Psoas muscle (tissue), 8 donors: ENCODE data around the gene QKI. TPM values are rescaled to one million over a fixed set of nuclear protein-coding genes. Genes with fewer than 3 reads are reported as not detected.

Experiments
- ATAC-seq, 4 donors: fragments of 200-7000 bp; cut with Tn5 transposase; one replicate each; pipeline ENCODE4 v1.9.1; 2020; ENCODE audit warnings: moderate library complexity in 3 of 4, mild to moderate bottlenecking in 2 of 4
- DNase-seq, 2 donors: peaks; one replicate each; pipeline ENCODE4 v3.0.0-alpha.2; 2020
- H3K27ac ChIP-seq: fragments of 200-600 bp; one replicate; pipeline ENCODE4 v1.8.0; 2022
- H3K27me3 ChIP-seq, 3 donors: fragments of 200-600 bp in 1 of 3; one replicate each; pipeline versions ENCODE4 v1.6.1 to v1.8.0; 2013 to 2022; ENCODE audit warnings: low read length in 2 of 3, mild to moderate bottlenecking in 2 of 3, moderate library complexity in 1 of 3; ENCODE audit not compliant: insufficient read depth in 3 of 3
- H3K36me3 ChIP-seq, 2 donors: fragments of 200-600 bp in 1 of 2; one replicate each; pipeline versions ENCODE4 v1.6.1 to v1.8.0; 2013 to 2022; ENCODE audit warnings: low read depth in 1 of 2, mild to moderate bottlenecking in 1 of 2, moderate library complexity in 1 of 2; ENCODE audit not compliant: insufficient read depth in 1 of 2
- H3K4me1 ChIP-seq: fragments of 200-600 bp; one replicate; pipeline ENCODE4 v1.8.0; 2022
- H3K4me3 ChIP-seq: fragments of 200-600 bp; one replicate; pipeline ENCODE4 v1.8.0; 2022; ENCODE audit warnings: mild to moderate bottlenecking
- H3K9me3 ChIP-seq: fragments of 200-600 bp; one replicate; pipeline ENCODE4 v1.8.0; 2022
- WGBS, 3 donors: extraction: QIAGEN DNeasy Blood & Tissue Kit; methylation state at CpG; one replicate each; pipeline versions ENCODE4 v1.1.6 to v1.1.7; 2013; 5-methylcytosine and 5-hydroxymethylcytosine counted together
- intact Hi-C, 2 donors: fragments of 100-400 bp; cut with DNase I; formaldehyde crosslinking; loops; one replicate each; pipeline versions ENCODE4 v1.11.0 to v1.14.2; 2022
- polyA plus RNA-seq, 3 donors: library from polyadenylated mRNA; stranded (reverse); fragments of 200-250 nt; gene quantifications; one replicate each; pipeline ENCODE4 v1.2.3, GENCODE V29; 2013
- total RNA-seq, 4 donors: library from RNA; stranded (reverse); fragmentation: NEBNext Ultra II Directional in 2 of 4; extraction: Animal tissue kit (Norgen Biotek cat#: 25700) in 2 of 4; gene quantifications; one replicate each; pipeline versions ENCODE4 v1.2.1 to v1.2.4, GENCODE V29; 2021 to 2023
- TF ChIP-seq, protein P1 (sequence below): fragments of 200-600 bp; IDR thresholded peaks from one replicate; pipeline ENCODE4 v1.8.0; 2022; ENCODE audit warnings: antibody characterized with exemption
- donor health status: healthy with polysubstance abuse.
- donor health status: DM: no; HTN: no; CAD: no; lungs with moderate emphysema.
- donor health status: Bipolar disorder and iron deficiency.
- donor health status: healthy.
- donor health status: DM: yes; HTN: yes; CAD: no.
- donor health status: DM: no; HTN: no; CAD: no.
- donor health status: DM: no; HTN: no; CAD: no.
- donor health status: DM: yes; HTN: yes; CAD: no.

QKI gene
- total and polyA plus RNA-seq, 7 donors, result 62.0 to 421 (median 275) TPM

DNA sequence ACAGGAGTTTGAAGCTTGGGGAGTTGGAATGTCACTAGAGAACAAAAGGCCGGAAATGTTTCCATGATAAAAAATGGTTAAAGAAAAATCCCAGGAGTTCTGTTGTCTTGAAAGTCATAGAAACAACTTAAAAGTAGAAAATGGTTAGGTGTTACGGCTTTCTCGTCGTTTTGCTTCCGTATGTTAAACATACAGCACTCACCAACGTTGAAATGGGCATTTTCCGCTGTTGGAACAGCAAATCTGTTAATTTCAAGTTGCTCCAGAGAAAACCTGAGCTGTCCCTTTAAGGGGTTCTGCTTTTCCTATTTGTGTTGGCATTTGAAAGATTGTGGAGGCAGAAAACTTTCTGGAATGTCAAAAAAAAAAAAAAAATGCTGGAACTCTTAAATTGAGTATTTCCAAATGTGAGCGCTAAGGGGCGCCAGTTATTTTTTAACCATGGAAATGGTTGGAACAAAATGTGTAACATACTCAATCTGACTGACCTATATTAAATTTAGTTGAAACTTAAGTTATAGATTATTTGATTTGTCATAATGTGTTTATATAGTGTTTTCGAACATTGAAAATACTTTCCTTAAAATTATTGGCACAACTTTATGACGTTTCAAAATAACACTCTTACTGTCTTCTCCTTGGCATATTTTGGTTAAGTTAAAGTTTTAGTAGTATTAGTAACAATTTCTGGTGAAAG lies 2.2 kb downstream of the QKI start:
- Histone ChIP-seq H3K27me3 (no peaks in the 10 kb centered on the region), H3K4me1 (peaks cover 28% of the 10 kb centered on the region), H3K9me3 (no peaks in the 10 kb centered on the region), H3K27ac (peak overlapping the region; percentile 99), H3K4me3 (peak overlapping the region; percentile 93), H3K36me3 (no peaks in the 10 kb centered on the region)
- WGBS, 3 donors, result 0 to 1% (median 1%) methylated on average over 11 of the region's 11 CpGs
- TF ChIP-seq, protein P1, sequence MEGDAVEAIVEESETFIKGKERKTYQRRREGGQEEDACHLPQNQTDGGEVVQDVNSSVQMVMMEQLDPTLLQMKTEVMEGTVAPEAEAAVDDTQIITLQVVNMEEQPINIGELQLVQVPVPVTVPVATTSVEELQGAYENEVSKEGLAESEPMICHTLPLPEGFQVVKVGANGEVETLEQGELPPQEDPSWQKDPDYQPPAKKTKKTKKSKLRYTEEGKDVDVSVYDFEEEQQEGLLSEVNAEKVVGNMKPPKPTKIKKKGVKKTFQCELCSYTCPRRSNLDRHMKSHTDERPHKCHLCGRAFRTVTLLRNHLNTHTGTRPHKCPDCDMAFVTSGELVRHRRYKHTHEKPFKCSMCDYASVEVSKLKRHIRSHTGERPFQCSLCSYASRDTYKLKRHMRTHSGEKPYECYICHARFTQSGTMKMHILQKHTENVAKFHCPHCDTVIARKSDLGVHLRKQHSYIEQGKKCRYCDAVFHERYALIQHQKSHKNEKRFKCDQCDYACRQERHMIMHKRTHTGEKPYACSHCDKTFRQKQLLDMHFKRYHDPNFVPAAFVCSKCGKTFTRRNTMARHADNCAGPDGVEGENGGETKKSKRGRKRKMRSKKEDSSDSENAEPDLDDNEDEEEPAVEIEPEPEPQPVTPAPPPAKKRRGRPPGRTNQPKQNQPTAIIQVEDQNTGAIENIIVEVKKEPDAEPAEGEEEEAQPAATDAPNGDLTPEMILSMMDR, result peak; percentile 67
- DNase-seq (no peak), ATAC-seq (peak in 1 of 4 donors; percentile 8)
- intact Hi-C loops, result loop anchor here (1.0 to 5.0 kb wide), 4 partner anchors 236 to 693 kb away; no protein-coding TSS in a partner anchor

DNA sequence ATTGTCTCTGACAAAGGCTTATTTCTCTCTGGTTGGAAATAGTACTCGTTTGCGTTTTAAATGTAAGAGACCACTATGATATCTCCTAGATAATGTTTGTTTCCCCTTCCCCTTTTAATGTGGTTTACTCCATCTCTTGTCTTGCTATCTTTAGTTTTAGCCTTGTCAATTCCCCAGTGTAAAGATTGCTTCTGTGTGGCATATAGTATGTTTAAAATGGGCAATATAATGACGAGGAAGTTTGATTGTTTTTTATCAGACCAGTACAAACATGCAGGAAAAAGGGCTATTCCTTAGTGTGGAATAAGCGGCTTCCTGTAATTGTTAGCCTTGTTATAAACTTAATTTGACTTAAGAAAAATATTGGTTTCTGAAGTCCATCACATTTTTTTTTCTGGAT lies 3.1 kb downstream of the QKI start:
- no peaks in the 10 kb centered on the region for H3K36me3 ChIP-seq

DNA sequence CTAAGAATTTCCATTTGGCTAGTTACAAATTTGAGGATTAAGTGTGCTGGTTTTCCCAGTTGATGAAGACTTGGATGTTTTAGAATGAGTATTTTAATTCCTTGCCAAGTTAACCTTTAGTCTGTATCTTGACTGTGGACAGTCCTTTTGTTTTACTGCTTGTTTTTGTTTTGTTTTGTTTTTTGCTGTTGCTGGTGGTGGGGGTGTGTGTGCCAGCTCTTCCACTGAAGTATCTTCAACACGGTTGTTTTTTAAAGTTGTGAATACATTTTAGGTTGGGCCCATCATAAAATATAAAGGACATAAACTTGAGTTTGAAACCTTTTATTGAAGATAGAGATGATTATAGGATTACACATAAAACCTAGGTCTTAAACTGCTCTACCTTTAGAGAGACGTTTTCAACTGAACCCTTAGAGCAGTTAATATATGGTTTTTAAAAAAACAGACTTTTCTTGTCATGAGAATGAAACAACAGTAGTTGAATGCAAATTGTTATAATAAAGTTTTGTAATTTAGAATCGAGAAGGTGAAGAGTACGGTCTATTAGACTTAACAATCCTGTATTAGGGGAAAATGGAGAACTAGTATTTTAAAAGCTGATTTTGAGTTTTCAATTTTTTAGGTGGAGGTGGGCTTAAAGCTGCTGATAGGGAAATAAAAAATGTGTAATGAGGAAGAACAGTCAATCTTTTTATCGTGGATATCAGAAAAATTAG lies 4.0 kb downstream of the QKI start:
- no peak for DNase-seq
- Histone ChIP-seq H3K4me3 (peak overlapping the region; percentile 93), H3K9me3 (no peaks in the 10 kb centered on the region), H3K27me3 (no peaks in the 10 kb centered on the region), H3K4me1 (peaks cover 45% of the 10 kb centered on the region), H3K36me3 (no peaks in the 10 kb centered on the region), H3K27ac (peak overlapping the region; percentile 99)
- intact Hi-C loops, result loop anchor here in 1 of 2 donors (5.0 kb wide), 1 partner anchor 679 kb away; no protein-coding TSS in a partner anchor
- TF ChIP-seq, protein P1, result no peak
- 4 to 8% (median 5%) methylated on average over 5 of the region's 5 CpGs for WGBS, 3 donors
- no peak for ATAC-seq

More for the DNA sequence above, 3.1 kb downstream of the QKI start:
- DNase-seq (no peak), ATAC-seq (no peak)
- WGBS, 3 donors, result 3 to 4% (median 4%) methylated on average over 4 of the region's 4 CpGs
- no peaks in the 10 kb centered on the region for H3K27me3 ChIP-seq
- peaks cover 37% of the 10 kb centered on the region for H3K4me1 ChIP-seq
- intact Hi-C loops, result loop anchor here (1.0 to 5.0 kb wide), 3 partner anchors 237 to 680 kb away; no protein-coding TSS in a partner anchor
- H3K9me3 ChIP-seq, result no peaks in the 10 kb centered on the region
- peak overlapping the region; percentile 99 for H3K27ac ChIP-seq
- H3K4me3 ChIP-seq, result peak overlapping the region; percentile 93
- TF ChIP-seq, protein P1, result no peak

DNA sequence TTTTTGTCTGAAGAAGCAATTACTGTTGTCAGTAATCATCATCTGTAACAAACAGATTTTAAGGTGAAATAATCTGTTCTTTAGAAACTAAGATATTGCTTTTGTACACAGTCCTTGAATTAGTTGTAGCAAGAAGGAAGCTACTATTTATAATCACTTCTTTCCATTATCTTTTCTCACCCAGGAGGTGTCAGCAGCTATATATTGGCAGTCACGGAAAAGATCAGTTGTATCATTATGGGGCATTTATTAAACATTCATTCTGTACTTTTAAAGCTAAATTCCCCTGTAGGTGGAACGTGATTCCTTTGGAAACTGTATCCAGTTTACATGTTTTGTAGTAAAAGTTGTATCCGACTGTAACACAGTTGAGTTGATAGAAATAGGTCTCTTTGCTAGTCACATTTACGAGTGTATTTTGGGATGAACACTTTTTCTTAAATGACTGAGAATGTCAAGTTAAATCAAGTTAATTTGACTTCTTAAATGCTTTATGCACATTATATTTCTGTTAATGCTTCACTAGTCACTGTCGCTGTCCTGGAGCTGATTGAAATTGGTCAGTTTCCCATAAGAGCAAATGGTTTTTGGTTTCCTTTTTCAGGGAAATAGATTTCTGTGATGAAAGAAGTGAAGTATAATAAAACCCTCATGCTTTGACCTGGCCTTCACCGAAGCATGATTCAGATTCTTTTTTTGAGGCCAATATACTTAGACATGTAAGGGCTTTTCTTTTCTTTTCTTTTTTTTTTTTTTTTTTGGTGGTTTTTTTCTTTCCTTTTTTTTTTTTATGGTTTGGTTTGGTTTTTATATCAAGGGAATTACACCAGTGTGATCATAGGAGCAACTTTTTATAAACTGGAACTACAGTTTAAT lies 5.1 kb downstream of the QKI start:
- Histone ChIP-seq H3K36me3 (no peaks in the 10 kb centered on the region), H3K27me3 (no peaks in the 10 kb centered on the region), H3K9me3 (no peaks in the 10 kb centered on the region), H3K4me3 (peak overlapping the region; percentile 93), H3K27ac (peak overlapping the region; percentile 99), H3K4me1 (peaks cover 57% of the 10 kb centered on the region)
- intact Hi-C loops, result loop anchor here (5.0 to 10.0 kb wide), 5 partner anchors 285 to 688 kb away; no protein-coding TSS in a partner anchor
- no peak for DNase-seq
- ATAC-seq, result peak; percentile 16 to 41 (median 28)
- 3 to 6% (median 6%) methylated on average over 6 of the region's 6 CpGs for WGBS, 3 donors
- TF ChIP-seq, protein P1, result no peak
